Naive thymus-derived CD8-positive, alpha-beta T cell (primary cell): ENCODE data around the gene SETD2. TPM values are rescaled to one million over a fixed set of nuclear protein-coding genes. Genes with fewer than 3 reads are reported as not detected.

Source experiments
- ATAC-seq, 2 donors: fragments of 150-1000 bp; cut with Tn5 transposase in 1 of 2; sonication (Bioruptor Pico), chemical (Tn5 transposase) in 1 of 2; 1 replicate in 1 of 2; 2 replicates in 1 of 2; pipeline ENCODE4 v1.10.0; 2021; ENCODE audit warnings: mild to moderate bottlenecking in 2 of 2, moderate library complexity in 2 of 2
- POLR2A ChIA-PET: fragments of 350-600 bp; sonication (Branson Sonifier 250); formaldehyde crosslinking; loops from one replicate; lab custom pipeline; 2021; ENCODE audit warnings: antibody characterized with exemption; lab: Charles Lee
- DNase-seq, 10 donors: peaks; one replicate each; pipeline versions ENCODE4 v3.0.0 to v3.0.0-alpha.2; 2020 to 2022
- H3K27ac Mint-ChIP-seq, 10 donors: one replicate each; pipeline ENCODE4 v1.8.0; 2020 to 2022; ENCODE audit warnings: mild to moderate bottlenecking in 10 of 10, mixed read lengths in 10 of 10, moderate library complexity in 4 of 10, inconsistent platforms in 1 of 10
- H3K27me3 Mint-ChIP-seq, 5 donors: one replicate each; pipeline ENCODE4 v1.8.0; 2021 to 2022; ENCODE audit warnings: mixed read lengths in 5 of 5
- H3K36me3 Mint-ChIP-seq, 3 donors: one replicate each; pipeline ENCODE4 v1.8.0; 2020 to 2022; ENCODE audit warnings: mixed read lengths in 3 of 3, mild to moderate bottlenecking in 2 of 3, inconsistent platforms in 1 of 3
- H3K4me1 Mint-ChIP-seq, 4 donors: one replicate each; pipeline ENCODE4 v1.8.0; 2021 to 2022; ENCODE audit warnings: mixed read lengths in 4 of 4
- H3K4me3 Mint-ChIP-seq, 10 donors: one replicate each; pipeline ENCODE4 v1.8.0; 2020 to 2022; ENCODE audit warnings: mild to moderate bottlenecking in 10 of 10, mixed read lengths in 10 of 10, moderate library complexity in 6 of 10, inconsistent platforms in 1 of 10
- H3K9me3 Mint-ChIP-seq, 9 donors: one replicate each; pipeline ENCODE4 v1.8.0; 2020 to 2022; ENCODE audit warnings: mixed read lengths in 9 of 9, mild to moderate bottlenecking in 3 of 9, inconsistent platforms in 1 of 9, moderate library complexity in 1 of 9
- polyA plus RNA-seq, 3 donors: library from polyadenylated mRNA; unstranded; fragments of 300-500 nt; fragmentation: Illumina TruSeq; gene quantifications; one replicate each; pipeline ENCODE4 v1.2.3, GENCODE V29; 2021
- total RNA-seq, 8 experiments: library from RNA in 2 of 8; stranded (reverse) in 2 of 8; gene quantifications; one replicate each; pipeline ENCODE4 v1.2.3 and lab custom pipeline; 2021 to 2026

SETD2 gene
- total and polyA plus RNA-seq, 5 experiments from 2014 or later: 11.8 to 85.0 (median 23.4) TPM

DNA sequence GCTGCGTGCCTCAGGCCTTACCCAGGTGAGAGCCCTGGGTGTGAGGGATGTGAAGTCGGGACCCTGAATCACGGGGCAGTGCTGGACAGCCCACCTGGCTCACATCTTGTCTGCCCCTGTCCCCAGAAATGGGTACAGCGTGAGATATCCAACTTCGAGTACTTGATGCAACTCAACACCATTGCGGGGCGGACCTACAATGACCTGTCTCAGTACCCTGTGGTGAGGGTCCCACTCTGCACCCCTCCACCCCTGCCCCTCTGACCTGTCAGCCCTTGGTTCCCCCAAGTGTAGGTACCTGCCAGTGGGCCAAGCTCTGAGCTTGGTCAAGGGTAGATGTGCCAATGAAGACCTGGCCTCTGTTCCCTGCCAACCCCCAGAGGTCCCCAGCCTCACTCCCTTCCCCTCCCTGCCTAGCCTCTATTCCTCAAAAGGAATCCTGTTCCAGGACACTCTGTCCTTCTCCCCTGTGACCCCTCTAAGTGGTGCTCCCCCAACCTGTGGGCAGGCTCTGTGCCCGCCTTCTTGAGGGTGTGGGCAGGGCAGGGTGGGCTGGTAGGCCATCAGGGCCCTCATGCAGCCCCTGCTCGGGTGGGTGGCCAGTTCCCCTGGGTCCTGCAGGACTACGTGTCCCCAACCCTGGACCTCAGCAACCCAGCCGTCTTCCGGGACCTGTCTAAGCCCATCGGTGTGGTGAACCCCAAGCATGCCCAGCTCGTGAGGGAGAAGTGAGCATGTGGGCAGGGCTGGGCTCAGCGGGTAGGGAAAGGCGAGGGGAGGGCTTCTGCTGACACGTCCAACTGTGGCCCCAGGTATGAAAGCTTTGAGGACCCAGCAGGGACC, 159.3 kb downstream of the SETD2 start:
- DNase-seq (peak in 1 of 10 donors; percentile 43), ATAC-seq (no peak)
- Mint-ChIP-seq H3K9me3 (no peaks in the 10 kb centered on the region), H3K36me3 (peaks cover 0 to 25% (median 4%) of the 10 kb centered on the region in 3 donors), H3K4me1 (peaks cover 0 to 6% (median 4%) of the 10 kb centered on the region in 4 donors), H3K27me3 (no peaks in the 10 kb centered on the region), H3K27ac (no peak overlapping the region), H3K4me3 (no peak overlapping the region)
- POLR2A ChIA-PET: interaction anchor here (1.1 to 1.2 kb wide), 2 partner anchors 13 to 17 kb away, joined by 3 to 4 read pairs; no protein-coding TSS in a partner anchor

DNA sequence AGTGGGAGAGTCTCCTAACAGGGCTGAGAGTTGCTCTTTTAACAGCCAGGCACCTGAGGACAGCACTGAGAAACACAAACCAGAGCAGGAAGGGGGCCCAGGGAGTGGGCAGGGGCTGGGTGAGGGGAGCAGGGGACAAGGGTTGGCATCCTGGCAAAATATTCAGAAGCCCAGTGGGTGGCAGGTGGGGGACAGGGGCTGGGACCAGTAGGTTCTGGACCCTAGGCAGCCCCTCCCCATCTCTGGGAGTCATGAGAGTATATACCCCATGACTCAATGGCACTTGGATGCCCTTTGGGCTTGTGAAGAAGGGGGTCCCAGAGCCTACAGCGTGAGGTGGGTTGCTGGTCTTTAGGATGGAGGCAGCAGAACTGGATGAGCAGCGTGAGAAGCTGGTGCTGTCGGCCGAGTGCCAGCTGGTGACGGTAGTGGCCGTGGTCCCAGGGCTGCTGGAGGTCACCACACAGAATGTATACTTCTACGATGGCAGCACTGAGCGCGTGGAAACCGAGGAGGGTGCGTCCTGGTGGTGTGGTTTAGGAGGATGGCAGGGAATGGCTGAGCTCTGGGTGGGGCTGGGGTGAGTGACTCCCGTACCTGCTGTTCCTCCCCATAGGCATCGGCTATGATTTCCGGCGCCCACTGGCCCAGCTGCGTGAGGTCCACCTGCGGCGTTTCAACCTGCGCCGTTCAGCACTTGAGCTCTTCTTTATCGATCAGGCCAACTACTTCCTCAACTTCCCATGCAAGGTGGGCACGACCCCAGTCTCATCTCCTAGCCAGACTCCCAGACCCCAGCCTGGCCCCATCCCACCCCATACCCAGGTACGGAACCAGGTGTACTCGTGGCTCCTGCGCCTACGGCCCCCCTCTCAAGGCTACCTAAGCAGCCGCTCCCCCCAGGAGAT, 160.2 kb downstream of the SETD2 start:
- Mint-ChIP-seq H3K27ac (peak overlapping the region in 2 of 10 donors; percentile 28 to 48), H3K4me1 (peaks cover 0 to 4% (median 4%) of the 10 kb centered on the region in 4 donors), H3K36me3 (peaks cover 0 to 25% (median 4%) of the 10 kb centered on the region in 3 donors), H3K4me3 (no peak overlapping the region), H3K27me3 (no peaks in the 10 kb centered on the region), H3K9me3 (no peaks in the 10 kb centered on the region)
- no peak for ATAC-seq
- POLR2A ChIA-PET: no interaction called here
- DNase-seq: peak in 1 of 10 donors; percentile 55

DNA sequence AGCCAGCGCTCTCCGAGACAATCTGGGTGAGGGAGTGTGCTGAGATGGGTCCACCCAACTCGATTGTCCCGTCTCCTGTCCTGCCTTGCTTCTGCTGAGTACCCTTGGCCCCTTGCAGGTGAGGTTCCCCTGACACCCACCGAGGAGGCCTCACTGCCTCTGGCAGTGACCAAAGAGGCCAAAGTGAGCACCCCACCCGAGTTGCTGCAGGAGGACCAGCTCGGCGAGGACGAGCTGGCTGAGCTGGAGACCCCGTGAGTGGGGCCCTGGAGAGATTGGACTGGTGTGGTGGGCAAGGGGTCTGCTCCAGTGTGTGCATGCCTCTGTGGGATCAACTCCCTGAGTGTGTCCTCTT, 160.9 kb downstream of the SETD2 start:
- no peak for ATAC-seq
- POLR2A ChIA-PET: interaction anchor here (0.6 kb wide), 1 partner anchor 20 kb away, joined by 4 read pairs; no protein-coding TSS in a partner anchor
- H3K4me1 Mint-ChIP-seq: peaks cover 5 to 9% (median 7%) of the 10 kb centered on the region in 4 donors
- no peaks in the 10 kb centered on the region for H3K27me3 Mint-ChIP-seq
- H3K9me3 Mint-ChIP-seq: no peaks in the 10 kb centered on the region
- peaks cover 0 to 25% (median 4%) of the 10 kb centered on the region in 3 donors for H3K36me3 Mint-ChIP-seq
- DNase-seq: peak in 1 of 10 donors; percentile 44
- H3K4me3 Mint-ChIP-seq: no peak overlapping the region
- no peak overlapping the region for H3K27ac Mint-ChIP-seq

DNA sequence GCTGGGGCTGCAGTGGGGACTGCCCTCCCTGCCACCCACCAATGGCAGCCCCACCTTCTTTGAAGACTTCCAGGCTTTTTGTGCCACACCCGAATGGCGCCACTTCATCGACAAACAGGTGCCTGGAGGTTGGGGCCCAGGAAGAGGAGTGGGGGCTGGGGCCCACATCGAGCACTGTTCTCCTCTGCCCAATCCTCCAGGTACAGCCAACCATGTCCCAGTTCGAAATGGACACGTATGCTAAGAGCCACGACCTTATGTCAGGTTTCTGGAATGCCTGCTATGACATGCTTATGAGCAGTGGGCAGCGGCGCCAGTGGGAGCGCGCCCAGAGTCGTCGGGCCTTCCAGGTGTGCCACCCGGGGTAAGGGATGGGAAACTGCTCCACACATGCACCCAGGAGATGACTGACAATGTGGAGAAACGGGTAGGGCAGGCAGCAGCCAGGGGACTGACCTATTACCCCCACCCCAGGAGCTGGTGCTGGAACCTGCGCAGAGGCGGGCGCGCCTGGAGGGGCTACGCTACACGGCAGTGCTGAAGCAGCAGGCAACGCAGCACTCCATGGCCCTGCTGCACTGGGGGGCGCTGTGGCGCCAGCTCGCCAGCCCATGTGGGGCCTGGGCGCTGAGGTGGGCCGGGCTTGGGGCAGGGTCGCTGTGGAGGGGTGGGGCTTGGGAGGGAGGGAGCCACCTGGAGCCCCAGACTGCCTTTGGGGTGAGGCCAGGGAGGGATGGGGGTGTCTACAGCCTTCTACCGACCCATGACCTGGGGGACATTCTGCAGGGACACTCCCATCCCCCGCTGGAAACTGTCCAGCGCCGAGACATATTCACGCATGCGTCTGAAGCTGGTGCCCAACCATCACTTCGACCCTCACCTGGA, 161.5 kb downstream of the SETD2 start:
- H3K4me3 Mint-ChIP-seq: no peak overlapping the region
- POLR2A ChIA-PET: interaction anchor here (0.6 kb wide), 1 partner anchor 19 kb away, joined by 4 read pairs; no protein-coding TSS in a partner anchor
- H3K9me3 Mint-ChIP-seq: no peaks in the 10 kb centered on the region
- H3K27me3 Mint-ChIP-seq: no peaks in the 10 kb centered on the region
- H3K27ac Mint-ChIP-seq: no peak overlapping the region
- peaks cover 0 to 25% (median 4%) of the 10 kb centered on the region in 3 donors for H3K36me3 Mint-ChIP-seq
- DNase-seq (peak in 1 of 10 donors; percentile 54), ATAC-seq (no peak)
- peaks cover 11 to 13% (median 12%) of the 10 kb centered on the region in 4 donors for H3K4me1 Mint-ChIP-seq

DNA sequence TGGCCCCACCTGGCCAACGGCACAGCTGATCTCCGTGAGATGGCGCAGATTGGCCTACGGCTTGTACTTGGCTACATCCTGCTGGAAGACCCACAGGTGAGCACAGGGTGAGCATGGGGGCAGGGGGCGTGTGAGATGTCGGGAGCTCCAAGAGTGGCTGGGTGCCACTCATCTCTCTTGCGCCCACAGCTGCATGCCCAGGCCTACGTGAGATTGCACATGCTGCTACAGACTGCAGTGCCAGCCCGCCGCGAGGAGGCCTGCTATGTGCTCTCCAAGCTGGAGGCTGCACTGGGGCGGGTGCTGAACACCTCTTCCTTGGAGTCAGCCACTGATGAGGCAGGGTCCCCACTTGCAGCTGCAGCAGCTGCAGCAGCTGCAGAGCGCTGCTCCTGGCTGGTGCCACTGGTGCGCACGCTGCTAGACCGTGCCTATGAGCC, 162.2 kb downstream of the SETD2 start:
- peaks cover 0 to 25% (median 4%) of the 10 kb centered on the region in 3 donors for H3K36me3 Mint-ChIP-seq
- POLR2A ChIA-PET: no interaction called here
- no peak overlapping the region for H3K27ac Mint-ChIP-seq
- H3K9me3 Mint-ChIP-seq: no peaks in the 10 kb centered on the region
- H3K4me1 Mint-ChIP-seq: peaks cover 17 to 19% (median 18%) of the 10 kb centered on the region in 4 donors
- no peaks in the 10 kb centered on the region for H3K27me3 Mint-ChIP-seq
- ATAC-seq (no peak), DNase-seq (peak in 1 of 10 donors; percentile 50)
- no peak overlapping the region for H3K4me3 Mint-ChIP-seq

DNA sequence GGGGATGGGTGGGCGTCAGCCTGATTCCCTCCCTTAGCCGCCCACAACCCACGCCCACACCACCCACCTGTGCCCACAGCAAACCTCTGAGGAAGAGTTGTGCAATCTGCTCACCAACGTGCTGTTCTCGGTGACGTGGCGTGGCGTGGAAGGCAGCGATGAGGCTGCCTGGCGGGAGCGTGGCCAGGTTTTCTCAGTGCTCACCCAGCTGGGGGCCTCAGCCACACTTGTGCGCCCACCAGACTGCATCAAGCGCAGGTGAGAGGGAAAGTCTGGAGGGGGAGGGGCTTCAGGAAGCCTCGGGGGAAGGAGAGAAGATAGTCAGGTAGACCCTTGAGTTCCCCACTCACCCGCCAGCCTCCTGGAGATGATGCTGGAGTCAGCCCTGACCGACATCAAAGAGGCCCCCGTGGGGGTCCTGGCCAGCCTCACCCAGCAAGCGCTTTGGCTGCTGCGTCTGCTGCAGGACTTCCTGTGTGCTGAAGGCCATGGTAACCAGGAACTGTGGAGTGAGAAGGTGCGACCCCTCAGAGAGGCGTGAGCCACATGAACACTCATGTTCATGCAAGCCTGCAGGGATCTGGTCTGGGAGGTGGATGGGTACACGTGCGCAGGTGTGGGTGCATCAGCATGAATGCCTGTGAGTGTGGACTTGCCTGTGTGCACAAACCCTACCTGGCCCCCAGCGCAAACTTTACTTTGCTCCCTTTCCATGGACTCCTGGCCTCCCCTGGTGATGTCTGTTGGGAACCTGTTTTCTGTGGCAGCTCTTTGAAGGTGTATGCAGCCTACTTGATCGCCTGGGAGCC, 162.8 kb downstream of the SETD2 start:
- DNase-seq: peak in 1 of 10 donors; percentile 54
- Mint-ChIP-seq H3K36me3 (peaks cover 0 to 22% (median 4%) of the 10 kb centered on the region in 3 donors), H3K9me3 (no peaks in the 10 kb centered on the region), H3K27me3 (no peaks in the 10 kb centered on the region), H3K4me1 (peaks cover 17 to 23% (median 19%) of the 10 kb centered on the region in 4 donors), H3K4me3 (no peak overlapping the region), H3K27ac (peak overlapping the region in 1 of 10 donors; percentile 15)
- ATAC-seq: no peak
- POLR2A ChIA-PET: no interaction called here

DNA sequence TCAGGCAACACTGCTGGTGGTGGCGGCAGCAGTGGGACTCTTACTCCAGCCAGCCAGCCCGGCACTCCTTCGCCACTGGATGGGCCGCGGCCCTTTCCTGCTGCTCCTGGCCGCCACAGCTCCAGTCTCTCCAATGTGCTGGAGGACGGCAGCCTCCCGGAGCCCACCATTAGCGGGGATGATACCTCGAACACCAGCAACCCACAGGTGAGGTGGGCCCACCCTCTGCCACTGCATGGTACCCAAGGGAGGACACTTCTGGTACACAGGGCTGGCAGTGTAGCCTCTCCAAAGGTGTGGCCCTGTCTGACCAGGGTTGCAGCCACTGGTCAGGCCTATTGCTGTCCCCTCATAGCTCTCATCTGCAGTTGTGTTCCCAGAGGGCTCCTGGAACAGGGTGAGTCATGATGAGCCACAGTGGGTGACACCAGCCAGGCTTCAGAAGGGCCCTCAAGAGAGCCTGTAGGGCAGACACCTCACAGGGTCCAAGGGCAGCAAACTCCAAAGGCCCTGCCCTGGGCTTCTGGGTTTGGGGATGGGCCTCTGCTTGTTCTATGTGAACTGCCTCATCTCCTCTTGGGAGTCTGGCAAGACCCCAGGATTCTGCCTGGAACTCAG, 163.6 kb downstream of the SETD2 start:
- POLR2A ChIA-PET: interaction anchor here (0.9 kb wide), 1 partner anchor 9 kb away, joined by 3 read pairs; no protein-coding TSS in a partner anchor
- no peaks in the 10 kb centered on the region for H3K27me3 Mint-ChIP-seq
- peaks cover 15 to 23% (median 19%) of the 10 kb centered on the region in 4 donors for H3K4me1 Mint-ChIP-seq
- no peak overlapping the region for H3K27ac Mint-ChIP-seq
- peaks cover 0 to 18% (median 1%) of the 10 kb centered on the region in 3 donors for H3K36me3 Mint-ChIP-seq
- H3K4me3 Mint-ChIP-seq: no peak overlapping the region
- no peak for DNase-seq
- no peak for ATAC-seq
- H3K9me3 Mint-ChIP-seq: no peaks in the 10 kb centered on the region

DNA sequence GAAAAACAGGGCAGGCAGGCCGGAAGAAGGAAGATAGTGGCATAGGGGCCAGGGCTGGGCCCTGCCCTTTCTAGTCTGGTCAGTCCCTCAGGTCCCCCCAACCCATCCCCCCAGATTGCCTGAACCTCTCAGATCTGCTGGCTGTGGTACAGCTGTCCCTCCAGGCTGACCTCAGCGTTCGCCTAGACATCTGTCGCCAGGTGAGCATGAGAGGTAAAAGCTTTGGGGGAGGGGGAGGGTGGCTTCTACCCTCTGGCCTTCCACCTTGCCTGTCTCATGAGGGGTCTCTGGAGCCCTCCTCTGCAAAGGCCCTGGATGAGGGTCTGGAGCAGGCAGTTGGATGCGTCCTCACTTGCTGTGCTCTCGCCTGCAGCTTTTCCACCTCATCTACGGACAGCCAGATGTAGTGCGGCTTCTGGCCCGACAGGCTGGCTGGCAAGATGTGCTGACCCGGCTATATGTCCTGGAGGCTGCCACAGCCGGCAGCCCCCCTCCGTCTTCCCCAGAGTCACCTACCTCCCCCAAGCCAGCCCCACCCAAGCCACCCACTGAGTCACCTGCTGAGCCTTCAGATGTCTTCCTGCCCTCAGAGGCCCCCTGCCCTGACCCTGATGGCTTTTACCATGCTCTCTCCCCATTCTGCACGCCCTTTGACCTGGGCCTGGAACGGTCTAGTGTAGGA, 164.3 kb downstream of the SETD2 start:
- POLR2A ChIA-PET: interaction anchor here (0.5 to 0.9 kb wide), 2 partner anchors 9 to 43 kb away, joined by 3 read pairs; no protein-coding TSS in a partner anchor
- Mint-ChIP-seq H3K4me3 (no peak overlapping the region), H3K27me3 (no peaks in the 10 kb centered on the region), H3K27ac (no peak overlapping the region), H3K4me1 (peaks cover 15 to 23% (median 19%) of the 10 kb centered on the region in 4 donors), H3K36me3 (peaks cover 0 to 16% (median 1%) of the 10 kb centered on the region in 3 donors), H3K9me3 (no peaks in the 10 kb centered on the region)
- DNase-seq: no peak
- ATAC-seq: no peak

DNA sequence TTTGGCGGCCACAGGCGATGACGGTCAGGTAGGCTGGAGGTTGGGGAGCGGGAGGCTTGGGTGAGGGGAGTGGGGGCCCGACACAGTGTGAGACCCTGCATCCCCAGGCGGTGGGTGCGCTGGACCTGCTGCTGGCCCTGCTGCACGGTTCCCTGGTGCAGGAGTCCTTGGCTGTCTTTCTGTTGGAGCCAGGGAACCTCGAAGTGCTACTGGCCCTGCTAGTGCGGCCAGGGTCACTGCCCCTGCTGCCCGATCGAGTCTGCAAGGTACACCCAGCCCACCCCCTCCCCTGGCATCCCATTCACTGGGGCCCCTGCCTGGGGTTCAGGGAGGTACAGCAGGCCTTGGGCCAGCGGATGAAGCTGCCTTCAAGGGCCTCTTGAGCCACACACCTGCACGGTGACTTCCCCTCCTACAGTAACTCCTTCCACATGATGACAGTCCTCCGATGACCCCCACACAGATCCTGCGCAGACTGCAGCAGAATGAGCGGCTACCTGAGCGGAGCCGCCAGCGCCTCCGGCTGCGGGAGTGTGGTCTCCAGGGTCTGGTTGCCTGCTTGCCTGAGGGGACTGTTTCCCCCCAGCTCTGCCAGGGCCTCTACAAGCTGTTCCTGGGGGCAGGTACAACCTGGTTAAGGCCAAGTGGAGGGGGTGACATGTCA, 164.9 kb downstream of the SETD2 start:
- POLR2A ChIA-PET: interaction anchor here (0.5 to 1.1 kb wide), 5 partner anchors 10 to 44 kb away, joined by 3 to 4 read pairs (median 3); partner anchors contain the start of genes CCDC12 and NBEAL2
- H3K27me3 Mint-ChIP-seq: no peaks in the 10 kb centered on the region
- ATAC-seq: peak in 1 of 2 donors; percentile 16
- H3K36me3 Mint-ChIP-seq: peaks cover 0 to 13% (median 1%) of the 10 kb centered on the region in 3 donors
- H3K9me3 Mint-ChIP-seq: no peaks in the 10 kb centered on the region
- DNase-seq: no peak
- peak overlapping the region in 4 of 10 donors; percentile 49 to 59 (median 52) for H3K27ac Mint-ChIP-seq
- H3K4me1 Mint-ChIP-seq: peaks cover 15 to 23% (median 19%) of the 10 kb centered on the region in 4 donors
- H3K4me3 Mint-ChIP-seq: no peak overlapping the region
